HG03354 (cell line): ENCODE data around the gene MACF1.

ENCODE experiments used
- ATAC-seq: cut with Tn5 transposase; IDR thresholded peaks from one replicate; pipeline ENCODE4 v1.9.1; 2021; ENCODE audit warnings: mild to moderate bottlenecking; ENCODE audit not compliant: unreplicated experiment, poor library complexity, severe bottlenecking

The MACF1 gene

DNA sequence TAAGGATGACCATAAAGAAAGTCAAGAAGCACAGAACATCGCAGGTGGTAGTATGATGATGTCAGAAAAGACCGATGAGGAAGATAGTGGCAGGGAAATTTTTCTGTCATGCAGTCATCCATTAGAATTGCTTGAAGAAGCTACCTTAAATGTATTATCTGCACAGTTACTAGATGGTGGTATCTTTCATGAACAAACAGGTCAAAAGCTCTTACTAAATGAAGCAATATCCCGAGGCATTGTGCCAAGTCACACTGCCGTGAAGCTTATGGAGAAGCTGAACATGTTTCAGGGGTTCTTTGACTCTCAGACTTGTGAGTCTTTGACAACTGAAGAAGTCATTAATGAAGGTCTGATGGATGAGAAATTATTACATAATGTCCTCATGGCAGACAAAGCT, 128.8 kb downstream of the MACF1 start:
- no peak for ATAC-seq

DNA sequence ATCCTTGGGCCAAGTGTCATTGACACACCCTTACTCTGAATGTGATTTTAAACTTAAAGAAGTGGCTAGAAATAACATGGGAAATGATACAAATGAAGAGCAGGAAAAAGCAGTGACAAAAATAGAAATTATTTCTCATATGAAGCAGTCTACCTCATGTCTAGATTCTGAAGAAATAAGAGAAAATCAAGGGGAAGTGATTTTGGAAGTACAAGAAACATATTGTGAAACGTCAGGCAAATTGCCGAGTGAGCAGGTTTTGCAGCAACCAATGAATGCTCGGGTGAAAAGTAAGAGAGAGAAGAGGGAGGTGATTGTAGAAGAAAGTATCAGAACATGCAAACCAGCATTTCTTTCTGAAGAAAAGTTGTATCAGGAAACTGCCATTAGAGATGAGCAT, 130.7 kb downstream of the MACF1 start:
- ATAC-seq: no peak

DNA sequence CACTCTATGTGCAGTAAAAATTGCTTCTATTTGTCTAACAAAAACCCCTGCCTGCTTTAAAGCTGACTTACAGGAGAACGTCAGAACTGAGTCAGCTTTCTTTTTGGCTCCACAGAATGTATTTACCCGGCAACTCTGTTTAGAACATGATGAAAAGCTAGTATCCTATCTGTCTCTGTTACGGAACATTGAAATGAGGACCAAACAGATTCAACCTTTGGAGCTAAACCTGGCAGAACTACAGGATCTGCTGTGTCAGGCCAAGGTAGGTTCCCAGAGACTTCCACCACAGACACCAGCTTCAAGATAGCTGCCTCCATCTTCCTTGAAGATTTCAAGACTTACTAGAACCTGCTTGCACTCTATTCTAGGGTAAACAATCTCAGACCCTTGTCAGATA, 132.6 kb downstream of the MACF1 start:
- ATAC-seq: no peak

DNA sequence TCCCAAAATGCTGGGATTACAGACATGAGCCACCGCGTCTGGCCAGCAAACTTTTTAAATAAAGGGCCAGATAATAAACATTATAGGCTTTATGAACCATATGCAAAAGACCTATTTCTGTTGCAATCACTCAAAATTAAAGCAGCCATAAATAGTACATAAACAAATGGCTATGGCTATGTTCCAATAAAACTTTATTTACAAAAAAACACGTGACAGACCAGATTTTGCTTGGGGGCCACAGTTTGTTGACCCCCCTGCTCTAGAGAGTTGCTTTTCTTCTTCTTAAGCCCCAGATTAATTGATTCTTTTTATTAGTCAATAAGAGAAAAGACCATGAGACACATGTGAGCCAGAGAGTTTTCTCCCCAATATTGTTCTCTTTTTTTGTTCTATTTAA, 138.3 kb downstream of the MACF1 start:
- no peak for ATAC-seq

DNA sequence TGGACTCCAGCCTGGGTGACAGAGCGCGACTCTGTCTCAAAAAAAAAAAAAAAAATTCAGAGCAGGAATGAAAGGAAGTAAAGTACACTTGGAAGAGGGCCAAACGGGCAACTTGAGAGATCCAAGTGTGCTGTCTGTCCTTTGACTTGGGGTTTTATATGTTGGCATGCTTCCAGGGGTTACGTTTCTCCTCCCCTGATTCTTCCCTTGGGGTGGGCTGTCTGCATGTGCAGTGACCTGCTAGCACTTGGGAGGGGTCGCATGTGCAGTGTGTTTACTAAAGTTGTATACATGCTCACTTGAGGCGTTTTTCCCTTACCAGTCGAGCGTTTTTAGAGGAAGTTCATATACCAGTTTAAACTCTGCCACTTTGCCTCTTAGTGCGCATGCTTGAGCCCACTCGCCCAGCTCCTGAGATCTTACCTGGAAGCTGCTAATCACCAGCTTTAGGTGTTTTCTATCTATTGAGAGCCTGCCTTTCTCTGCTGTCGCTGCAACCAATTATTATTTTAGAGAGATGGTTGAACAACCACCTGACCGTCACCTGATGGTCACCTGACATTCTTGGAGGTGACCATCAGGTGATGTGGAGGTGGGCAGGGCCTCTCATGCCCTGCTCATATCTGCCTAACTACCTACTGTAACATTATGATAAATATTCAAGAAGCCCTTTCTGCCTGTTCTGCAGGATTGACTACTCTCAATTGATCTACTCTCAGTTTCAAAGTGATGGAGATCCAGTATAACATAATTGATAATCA, 140.1 kb downstream of the MACF1 start:
- ATAC-seq: no peak

DNA sequence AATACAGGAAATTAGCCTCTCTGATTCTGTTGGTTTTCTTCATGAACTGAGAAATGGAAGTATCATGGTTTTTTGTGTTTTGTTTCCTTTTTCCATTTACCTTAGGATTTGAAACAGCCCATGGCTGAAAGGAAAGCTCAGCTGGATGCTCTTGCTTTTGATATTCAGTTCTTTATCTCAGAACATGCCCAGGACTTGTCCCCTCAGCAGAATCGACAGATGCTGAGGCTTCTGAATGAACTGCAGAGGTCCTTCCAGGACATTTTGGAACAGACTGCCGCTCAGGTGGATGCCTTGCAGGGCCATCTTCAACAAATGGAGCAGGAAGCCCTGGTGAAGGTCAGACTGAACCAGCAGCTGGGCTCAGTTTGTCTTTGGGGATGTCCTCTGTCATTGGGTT, 142.4 kb downstream of the MACF1 start:
- ATAC-seq: no peak

DNA sequence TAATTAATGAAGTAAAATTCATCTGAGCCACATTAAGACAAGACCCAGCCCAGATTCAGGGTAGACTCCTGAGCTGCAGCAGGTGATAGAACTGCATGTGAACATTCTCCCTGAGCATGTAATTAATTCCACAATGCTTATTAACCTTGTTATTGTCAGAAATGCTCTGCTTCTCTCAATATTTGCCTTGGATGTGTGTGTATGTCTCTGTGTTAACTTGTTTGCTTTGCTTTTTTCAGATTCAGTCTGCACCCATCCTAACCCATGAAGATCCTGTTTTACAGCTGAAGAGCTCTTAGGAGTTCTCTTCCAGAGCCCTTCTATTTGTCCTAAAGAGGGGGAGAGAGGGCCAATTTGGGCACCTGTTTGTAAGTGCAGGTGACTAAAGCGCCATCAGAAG, 143.8 kb downstream of the MACF1 start:
- no peak for ATAC-seq

DNA sequence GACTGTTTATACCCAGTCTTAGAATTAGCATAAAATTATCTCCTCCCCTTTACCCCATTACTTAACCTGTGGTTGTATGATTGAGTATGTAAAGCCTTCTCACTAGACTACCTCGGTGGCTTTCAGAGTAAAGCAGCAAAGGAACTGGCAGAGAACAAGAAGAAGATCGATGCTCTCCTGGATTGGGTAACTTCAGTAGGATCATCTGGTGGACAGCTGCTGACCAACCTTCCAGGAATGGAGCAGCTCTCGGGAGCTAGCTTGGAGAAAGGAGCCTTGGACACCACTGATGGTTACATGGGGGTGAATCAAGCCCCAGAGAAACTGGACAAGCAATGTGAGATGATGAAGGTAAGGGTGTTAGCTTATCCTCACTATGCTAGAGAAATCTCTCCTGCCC, 148.4 kb downstream of the MACF1 start:
- ATAC-seq: no peak

DNA sequence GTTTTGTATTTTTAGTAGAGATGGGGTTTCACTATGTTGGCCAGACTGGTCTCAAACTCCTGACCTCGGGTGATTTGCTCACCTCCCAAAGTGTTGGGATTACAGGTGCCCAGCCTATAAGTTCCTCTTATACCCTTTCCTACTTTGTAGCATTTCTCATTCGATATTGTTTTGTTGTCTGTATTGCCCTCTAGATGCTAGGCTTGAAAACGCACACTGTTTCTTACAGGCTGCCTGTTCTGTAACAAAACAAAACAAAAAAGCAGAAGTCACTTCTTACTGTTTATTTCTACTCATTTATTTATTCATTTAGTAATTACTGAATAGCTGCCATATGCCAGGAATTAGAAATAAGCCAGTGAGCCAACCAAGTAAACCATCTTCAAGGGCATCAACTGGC, 150.1 kb downstream of the MACF1 start:
- no peak for ATAC-seq

DNA sequence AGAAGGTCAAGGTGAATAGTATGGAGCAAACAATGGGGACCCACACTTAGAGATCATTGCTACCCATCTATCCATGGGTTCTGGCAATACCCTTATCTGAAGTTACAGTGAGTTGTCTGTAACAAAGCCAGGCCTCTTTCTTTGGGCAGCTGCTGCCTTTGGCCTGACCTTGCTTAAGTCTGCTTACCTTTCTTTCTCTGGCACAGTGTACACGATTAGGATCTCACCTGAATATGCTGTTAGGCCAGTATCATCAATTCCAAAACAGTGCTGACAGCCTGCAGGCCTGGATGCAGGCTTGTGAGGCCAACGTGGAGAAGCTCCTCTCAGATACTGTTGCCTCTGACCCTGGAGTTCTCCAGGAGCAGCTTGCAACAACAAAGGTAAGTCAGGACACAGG, 154.0 kb downstream of the MACF1 start:
- ATAC-seq: no peak

DNA sequence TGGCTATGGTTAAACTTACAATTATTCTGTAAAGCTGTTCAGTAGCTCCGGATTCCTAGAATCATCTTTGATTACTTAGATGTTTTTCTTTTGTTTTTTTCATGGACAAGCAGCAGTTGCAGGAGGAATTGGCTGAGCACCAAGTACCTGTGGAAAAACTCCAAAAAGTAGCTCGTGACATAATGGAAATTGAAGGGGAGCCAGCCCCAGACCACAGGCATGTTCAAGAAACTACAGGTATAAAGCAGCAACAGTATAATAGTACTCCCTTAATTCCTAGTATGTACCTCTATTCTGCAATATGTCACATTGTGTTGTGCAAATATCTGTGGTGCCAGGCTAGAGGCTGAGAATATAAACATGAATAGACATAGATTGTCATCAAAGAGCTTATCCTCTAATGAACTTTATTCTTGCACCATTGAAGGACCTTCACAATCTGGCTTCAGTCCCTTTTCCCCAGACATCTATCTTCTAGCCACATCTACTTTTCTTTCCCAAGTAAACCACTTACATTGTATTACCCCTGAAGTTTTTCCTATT, 154.6 kb downstream of the MACF1 start:
- ATAC-seq: no peak

DNA sequence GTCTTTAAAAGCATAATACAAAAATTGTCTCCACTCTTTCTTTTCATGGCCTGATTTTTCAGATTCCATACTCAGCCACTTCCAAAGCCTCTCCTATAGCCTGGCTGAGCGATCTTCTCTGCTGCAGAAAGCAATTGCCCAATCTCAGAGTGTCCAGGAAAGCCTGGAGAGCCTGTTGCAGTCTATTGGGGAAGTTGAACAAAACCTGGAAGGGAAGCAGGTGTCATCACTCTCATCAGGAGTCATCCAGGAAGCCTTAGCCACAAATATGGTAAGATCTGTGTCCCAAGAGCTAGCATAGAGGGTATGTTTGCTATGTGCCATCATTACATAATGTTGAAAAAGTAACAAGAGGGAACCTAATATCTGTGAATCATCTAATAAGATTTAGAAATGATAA, 156.2 kb downstream of the MACF1 start:
- no peak for ATAC-seq

DNA sequence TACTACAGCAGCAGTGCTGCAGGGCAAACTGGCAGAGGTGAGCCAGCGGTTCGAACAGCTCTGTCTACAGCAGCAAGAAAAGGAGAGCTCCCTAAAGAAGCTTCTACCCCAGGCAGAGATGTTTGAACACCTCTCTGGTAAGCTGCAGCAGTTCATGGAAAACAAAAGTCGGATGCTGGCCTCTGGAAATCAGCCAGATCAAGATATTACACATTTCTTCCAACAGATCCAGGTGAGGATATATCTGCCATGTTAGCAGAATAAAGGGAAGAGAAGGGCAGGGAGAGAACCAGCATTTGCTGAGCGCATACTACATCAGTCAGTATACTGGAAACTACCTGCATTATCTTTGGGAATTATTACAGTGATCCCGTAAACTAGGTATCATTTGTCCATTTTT, 157.0 kb downstream of the MACF1 start:
- ATAC-seq: no peak

DNA sequence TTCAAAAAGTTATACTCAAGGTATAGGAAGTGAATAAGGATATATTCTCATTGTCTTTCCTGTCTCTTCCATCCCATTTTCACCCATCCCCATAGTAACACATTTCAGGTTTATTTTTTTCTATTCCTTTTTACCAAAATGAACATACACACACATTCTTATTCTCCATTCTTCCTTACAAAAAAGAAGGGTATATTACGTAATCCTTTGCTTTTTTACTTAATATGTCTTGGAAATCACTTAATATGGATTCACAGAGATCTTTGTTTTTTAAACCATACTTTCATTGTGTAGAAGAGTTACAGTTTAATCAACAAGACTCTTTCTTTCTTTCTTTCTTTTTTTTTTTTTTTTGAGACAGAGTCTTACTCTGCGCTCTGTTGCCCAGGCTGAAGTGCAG, 158.8 kb downstream of the MACF1 start:
- no peak for ATAC-seq

DNA sequence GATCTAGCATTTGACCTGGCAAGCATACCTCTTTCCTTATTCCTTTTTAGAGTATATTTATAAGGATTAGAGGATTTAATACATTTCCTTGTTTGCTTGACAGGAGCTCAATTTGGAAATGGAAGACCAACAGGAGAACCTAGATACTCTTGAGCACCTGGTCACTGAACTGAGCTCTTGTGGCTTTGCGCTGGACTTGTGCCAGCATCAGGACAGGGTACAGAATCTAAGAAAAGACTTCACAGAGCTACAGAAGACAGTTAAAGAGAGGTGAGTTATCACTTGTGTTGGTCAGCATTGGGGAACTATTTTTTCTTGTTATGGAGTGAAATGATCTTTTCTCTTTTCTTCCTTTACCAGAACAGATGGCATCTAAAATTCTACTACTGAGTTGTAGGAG, 163.6 kb downstream of the MACF1 start:
- no peak for ATAC-seq

DNA sequence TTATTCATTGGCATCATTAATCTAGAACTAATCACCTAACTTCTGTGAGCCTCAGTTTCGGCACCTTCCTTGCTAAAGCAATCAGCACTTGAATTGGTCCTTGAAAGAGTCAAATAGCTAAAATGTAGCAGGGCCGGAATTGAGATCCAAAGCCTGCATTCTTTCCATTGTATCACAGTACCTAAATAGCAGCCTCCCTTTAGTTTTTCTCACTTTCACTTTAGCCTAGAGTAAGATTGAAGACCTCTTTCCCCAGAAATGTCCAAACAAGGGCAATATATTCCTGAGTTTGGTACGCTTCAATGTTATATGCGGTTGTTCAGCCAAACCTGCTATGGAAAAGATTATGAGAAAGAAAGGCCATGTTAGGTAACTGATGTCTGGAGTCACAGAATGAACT, 165.1 kb downstream of the MACF1 start:
- no peak for ATAC-seq

DNA sequence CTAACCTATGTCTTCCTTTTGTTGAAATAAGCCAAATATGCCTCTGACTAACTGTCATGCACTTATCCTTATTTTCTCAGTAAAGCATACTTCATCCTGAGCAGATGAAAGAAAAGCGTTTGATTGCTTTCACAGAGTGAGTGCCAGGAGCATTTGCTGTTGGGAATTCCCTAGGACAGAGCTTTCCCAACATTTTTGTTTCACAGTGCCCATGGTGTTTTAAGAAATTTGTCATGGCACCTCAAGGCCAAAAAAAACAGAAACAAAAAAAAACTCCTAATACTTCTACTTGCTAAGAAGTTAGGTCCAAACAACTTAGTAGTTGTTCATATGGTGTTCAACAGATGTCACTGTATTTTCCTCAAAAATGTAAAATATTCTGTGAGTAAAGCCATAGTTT, 166.1 kb downstream of the MACF1 start:
- no peak for ATAC-seq

DNA sequence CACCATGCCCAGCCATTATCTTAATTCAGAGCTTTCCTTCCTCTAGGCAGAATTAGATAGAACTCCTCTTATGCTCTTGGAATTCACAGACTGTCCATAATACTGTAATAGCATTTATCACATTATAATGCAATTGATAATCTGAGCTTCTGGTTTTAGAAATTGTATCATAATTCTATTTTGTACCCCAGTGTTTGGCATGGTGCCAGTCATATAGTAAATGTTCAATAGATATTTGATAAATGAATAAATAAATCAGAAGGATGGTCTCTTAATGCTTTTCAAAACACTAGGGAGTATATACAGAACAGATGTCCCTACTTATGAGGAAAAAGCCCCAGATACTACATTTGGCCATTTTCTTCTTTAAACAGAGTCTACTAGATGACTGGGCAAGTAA, 167.6 kb downstream of the MACF1 start:
- ATAC-seq: no peak

DNA sequence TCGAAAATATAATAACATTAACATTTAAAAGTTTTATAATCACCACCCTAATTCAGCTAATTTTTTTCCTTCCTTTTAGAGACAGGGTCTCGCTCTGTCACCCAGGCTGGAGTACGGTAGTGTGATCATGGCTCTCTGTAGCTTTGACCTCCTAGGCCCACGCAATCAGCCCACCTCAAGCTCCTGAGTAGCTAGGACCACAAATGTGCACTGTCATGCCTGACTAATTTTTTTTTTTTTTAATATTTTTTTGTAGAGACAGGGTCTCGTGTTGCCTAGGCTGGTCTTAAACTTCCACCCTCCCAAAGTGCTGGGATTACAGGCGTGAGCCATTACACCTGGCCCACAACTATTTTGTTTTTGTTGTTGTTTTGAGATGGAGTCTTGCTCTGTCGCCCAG, 172.2 kb downstream of the MACF1 start:
- no peak for ATAC-seq

DNA sequence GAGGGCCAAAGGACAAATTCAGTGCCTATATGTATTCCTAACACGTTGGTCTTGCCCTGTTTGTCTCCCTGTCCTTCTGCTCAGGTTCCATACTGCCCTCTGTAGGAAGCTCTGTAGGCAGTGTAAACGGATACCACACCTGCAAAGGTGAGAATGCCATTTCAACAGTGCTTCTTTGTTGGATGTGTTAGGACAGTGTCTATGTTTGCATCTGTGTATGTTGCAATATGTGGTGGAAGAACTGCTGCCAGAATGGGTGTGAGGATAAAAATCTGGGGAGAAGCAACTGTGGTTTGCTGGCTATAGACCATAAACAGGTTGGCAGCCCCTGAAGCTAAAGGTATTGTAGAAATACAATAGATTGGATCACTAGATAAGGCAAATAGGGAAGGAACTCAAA, 173.9 kb downstream of the MACF1 start:
- no peak for ATAC-seq

DNA sequence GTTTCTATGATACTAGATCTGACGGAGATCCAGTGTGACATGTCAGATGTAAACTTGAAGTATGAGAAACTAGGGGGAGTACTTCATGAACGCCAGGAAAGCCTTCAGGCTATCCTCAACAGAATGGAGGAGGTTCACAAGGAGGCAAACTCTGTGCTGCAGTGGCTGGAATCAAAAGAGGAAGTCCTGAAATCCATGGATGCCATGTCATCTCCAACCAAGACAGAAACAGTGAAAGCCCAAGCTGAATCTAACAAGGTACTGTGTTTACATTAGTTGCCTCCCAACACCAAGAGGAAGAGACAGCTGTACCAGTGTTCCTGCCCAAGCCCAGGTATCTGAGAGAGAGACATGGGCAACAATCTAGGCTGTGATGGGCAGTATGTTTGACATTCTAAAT, 174.7 kb downstream of the MACF1 start:
- ATAC-seq: no peak

DNA sequence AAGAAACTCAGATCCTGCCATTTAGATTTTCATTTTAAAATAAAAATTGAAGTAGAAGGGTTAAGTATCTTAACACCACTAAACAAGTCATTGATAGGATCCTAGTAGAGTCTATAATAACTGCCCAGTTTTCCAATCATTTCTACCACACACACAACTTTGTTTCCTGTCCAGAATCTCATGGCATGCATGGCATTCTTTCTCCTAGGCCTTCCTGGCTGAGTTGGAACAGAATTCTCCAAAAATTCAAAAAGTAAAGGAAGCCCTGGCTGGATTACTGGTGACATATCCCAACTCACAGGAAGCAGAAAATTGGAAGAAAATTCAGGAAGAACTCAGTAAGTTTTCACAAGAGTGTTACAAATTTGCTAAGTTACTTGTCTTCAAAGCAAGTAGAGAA, 175.5 kb downstream of the MACF1 start:
- no peak for ATAC-seq
